HL-60 (cell line): Measurements from ENCODE around the gene TMED9.
"Not testable (repeated sequence)": the region's sequence is repeated elsewhere in the genome, so short reads cannot be mapped to it uniquely, and the experiment has no call there.

Source experiments
- DNase-seq, 2 experiments: peaks; one replicate each; pipeline ENCODE4 v3.0.0-alpha.2; 2010 to 2020; ENCODE audit warnings: low read depth in 1 of 2, low spot score in 1 of 2
- H3K27ac ChIP-seq: fragments of 250-450 bp; sonication (Bioruptor Pico); replicated peaks from 2 replicates; pipeline ENCODE4 v1.5.1; 2020; ENCODE audit warnings: mild to moderate bottlenecking, moderate library complexity
- H3K27me3 ChIP-seq: fragments of 250-450 bp; sonication (Bioruptor Pico); 2 replicates; pipeline ENCODE4 v1.5.1; 2021; ENCODE audit warnings: mild to moderate bottlenecking, moderate library complexity; ENCODE audit not compliant: insufficient read depth, poor library complexity, severe bottlenecking
- H3K4me3 ChIP-seq: replicated peaks from 2 replicates; pipeline ENCODE4 v1.5.1; 2011; ENCODE audit warnings: mild to moderate bottlenecking, control low read depth, low read length; ENCODE audit not compliant: insufficient read depth
- GABPA ChIP-seq: IDR thresholded peaks from 2 replicates; pipeline ENCODE4 v1.6.1; 2012; ENCODE audit warnings: low read depth
- POLR2AphosphoS5 ChIP-seq: IDR thresholded peaks from 2 replicates; pipeline ENCODE4 v1.6.1; 2012; ENCODE audit warnings: low read depth
- SPI1 ChIP-seq: IDR thresholded peaks from 2 replicates; pipeline ENCODE4 v1.6.1; 2012; ENCODE audit warnings: low read depth, mild to moderate bottlenecking, borderline replicate concordance
- TF ChIP-seq, protein P1 (sequence below): IDR thresholded peaks from one replicate; pipeline ENCODE4 v1.5.1; 2011; ENCODE audit warnings: low read length, control low read depth, inconsistent platforms; ENCODE audit not compliant: insufficient read depth
- TF ChIP-seq, protein P2 (sequence below): IDR thresholded peaks from 2 replicates; pipeline ENCODE4 v1.6.1; 2012; ENCODE audit warnings: low read depth; ENCODE audit not compliant: insufficient replicate concordance

The TMED9 gene

GRCh38 chr5:177557041-177557647, 34.9 kb upstream of the TMED9 start:
- no peak overlapping the region for H3K27ac ChIP-seq
- H3K4me3 ChIP-seq, result no peak overlapping the region
- DNase-seq, result peak in 1 of 2 experiments; percentile 33
- TF ChIP-seq GABPA (no peak), SPI1 (peak; percentile 25; the same call in 1 of the 2 replicates), POLR2AphosphoS5 (no peak)
- TF ChIP-seq, protein P1, sequence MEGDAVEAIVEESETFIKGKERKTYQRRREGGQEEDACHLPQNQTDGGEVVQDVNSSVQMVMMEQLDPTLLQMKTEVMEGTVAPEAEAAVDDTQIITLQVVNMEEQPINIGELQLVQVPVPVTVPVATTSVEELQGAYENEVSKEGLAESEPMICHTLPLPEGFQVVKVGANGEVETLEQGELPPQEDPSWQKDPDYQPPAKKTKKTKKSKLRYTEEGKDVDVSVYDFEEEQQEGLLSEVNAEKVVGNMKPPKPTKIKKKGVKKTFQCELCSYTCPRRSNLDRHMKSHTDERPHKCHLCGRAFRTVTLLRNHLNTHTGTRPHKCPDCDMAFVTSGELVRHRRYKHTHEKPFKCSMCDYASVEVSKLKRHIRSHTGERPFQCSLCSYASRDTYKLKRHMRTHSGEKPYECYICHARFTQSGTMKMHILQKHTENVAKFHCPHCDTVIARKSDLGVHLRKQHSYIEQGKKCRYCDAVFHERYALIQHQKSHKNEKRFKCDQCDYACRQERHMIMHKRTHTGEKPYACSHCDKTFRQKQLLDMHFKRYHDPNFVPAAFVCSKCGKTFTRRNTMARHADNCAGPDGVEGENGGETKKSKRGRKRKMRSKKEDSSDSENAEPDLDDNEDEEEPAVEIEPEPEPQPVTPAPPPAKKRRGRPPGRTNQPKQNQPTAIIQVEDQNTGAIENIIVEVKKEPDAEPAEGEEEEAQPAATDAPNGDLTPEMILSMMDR, result no peak
- TF ChIP-seq, protein P2, sequence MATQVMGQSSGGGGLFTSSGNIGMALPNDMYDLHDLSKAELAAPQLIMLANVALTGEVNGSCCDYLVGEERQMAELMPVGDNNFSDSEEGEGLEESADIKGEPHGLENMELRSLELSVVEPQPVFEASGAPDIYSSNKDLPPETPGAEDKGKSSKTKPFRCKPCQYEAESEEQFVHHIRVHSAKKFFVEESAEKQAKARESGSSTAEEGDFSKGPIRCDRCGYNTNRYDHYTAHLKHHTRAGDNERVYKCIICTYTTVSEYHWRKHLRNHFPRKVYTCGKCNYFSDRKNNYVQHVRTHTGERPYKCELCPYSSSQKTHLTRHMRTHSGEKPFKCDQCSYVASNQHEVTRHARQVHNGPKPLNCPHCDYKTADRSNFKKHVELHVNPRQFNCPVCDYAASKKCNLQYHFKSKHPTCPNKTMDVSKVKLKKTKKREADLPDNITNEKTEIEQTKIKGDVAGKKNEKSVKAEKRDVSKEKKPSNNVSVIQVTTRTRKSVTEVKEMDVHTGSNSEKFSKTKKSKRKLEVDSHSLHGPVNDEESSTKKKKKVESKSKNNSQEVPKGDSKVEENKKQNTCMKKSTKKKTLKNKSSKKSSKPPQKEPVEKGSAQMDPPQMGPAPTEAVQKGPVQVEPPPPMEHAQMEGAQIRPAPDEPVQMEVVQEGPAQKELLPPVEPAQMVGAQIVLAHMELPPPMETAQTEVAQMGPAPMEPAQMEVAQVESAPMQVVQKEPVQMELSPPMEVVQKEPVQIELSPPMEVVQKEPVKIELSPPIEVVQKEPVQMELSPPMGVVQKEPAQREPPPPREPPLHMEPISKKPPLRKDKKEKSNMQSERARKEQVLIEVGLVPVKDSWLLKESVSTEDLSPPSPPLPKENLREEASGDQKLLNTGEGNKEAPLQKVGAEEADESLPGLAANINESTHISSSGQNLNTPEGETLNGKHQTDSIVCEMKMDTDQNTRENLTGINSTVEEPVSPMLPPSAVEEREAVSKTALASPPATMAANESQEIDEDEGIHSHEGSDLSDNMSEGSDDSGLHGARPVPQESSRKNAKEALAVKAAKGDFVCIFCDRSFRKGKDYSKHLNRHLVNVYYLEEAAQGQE, result no peak
- no peaks in the 10 kb centered on the region for H3K27me3 ChIP-seq

DNA sequence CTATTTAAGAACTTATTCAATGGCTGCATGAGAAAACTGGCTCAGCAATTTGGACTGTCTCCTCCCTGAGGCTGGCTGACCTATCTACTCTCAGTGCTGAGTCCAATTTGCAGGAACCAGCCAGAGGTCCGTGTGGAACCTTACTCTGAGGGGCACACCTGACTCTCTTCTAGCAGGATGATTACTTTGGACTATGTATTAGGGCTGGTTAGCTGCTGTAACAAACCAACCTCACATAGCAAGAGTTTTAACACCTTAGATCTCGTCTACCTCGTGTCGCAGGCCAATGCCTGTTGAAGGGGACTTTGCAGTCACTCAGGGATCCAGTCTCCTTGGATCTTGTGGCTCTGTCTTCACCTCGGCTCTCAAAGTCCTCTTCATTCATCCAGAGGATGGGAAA, 34.2 kb upstream of the TMED9 start:
- H3K27me3 ChIP-seq, result no peaks in the 10 kb centered on the region
- H3K4me3 ChIP-seq, result no peak overlapping the region
- H3K27ac ChIP-seq, result no peak overlapping the region
- DNase-seq, result no peak
- TF ChIP-seq POLR2AphosphoS5 (no peak), GABPA (no peak), SPI1 (no peak)
- TF ChIP-seq, protein P1, result no peak
- TF ChIP-seq, protein P2, result no peak

- DNase-seq, H3K27ac ChIP-seq, H3K4me3 ChIP-seq, H3K27me3 ChIP-seq: not testable (repeated sequence)
Observed at GRCh38 chr5:177559446-177559941, 32.5 kb upstream of the TMED9 start.

GRCh38 chr5:177565046-177565445, 27.0 kb upstream of the TMED9 start:
- Histone ChIP-seq H3K27me3 (no peaks in the 10 kb centered on the region), H3K27ac (no peak overlapping the region), H3K4me3 (no peak overlapping the region)
- no peak for DNase-seq
- TF ChIP-seq GABPA, result no peak
- TF ChIP-seq, protein P2, result no peak
- TF ChIP-seq, protein P1, result no peak
- TF ChIP-seq SPI1, result no peak
